Ovary (tissue), 9 donors: Measurements from ENCODE around the gene OR1I1. TPM values are rescaled to one million over a fixed set of nuclear protein-coding genes. Genes with fewer than 3 reads are reported as not detected.
A peak's percentile ranks its signal among the peaks of the same experiment; 100 is the strongest.

ENCODE experiments used
- DNase-seq, 5 donors: peaks; one replicate each; pipeline ENCODE4 v3.0.0-alpha.2; 2019 to 2020
- H3K27ac ChIP-seq, 2 donors: fragments of 200-600 bp; one replicate each; pipeline versions ENCODE4 v1.5.1 to v1.8.0; 2019 to 2022
- H3K27me3 ChIP-seq: fragments of 200-600 bp; one replicate; pipeline ENCODE4 v1.8.0; 2022
- H3K36me3 ChIP-seq: fragments of 200-600 bp; sonication (generic); one replicate; pipeline ENCODE4 v1.5.1; 2019
- H3K4me1 ChIP-seq: one replicate; pipeline ENCODE4 v1.8.1; 2013; ENCODE audit warnings: mild to moderate bottlenecking, moderate library complexity; ENCODE audit not compliant: insufficient read depth
- H3K4me3 ChIP-seq: fragments of 200-600 bp; sonication (generic); one replicate; pipeline ENCODE4 v1.5.1; 2017
- H3K9me3 ChIP-seq, 2 donors: fragments of 200-600 bp in 1 of 2; sonication (generic) in 1 of 2; one replicate each; pipeline versions ENCODE4 v1.5.1 to v1.8.1; 2013 to 2019; ENCODE audit warnings: mild to moderate bottlenecking in 1 of 2, moderate library complexity in 1 of 2
- CTCF ChIP-seq, 3 donors: fragments of 450-650 bp in 2 of 3; fragments of 200-600 bp in 1 of 3; IDR thresholded peaks; one replicate each; pipeline versions ENCODE4 v1.5.1 to v1.8.0; 2016 to 2022; ENCODE audit warnings: antibody characterized with exemption in 3 of 3, mild to moderate bottlenecking in 1 of 3
- EP300 ChIP-seq: sonication (generic); formaldehyde crosslinking; IDR thresholded peaks from one replicate; pipeline ENCODE4 v1.6.1; 2017; ENCODE audit warnings: antibody characterized with exemption
- POLR2A ChIP-seq: fragments of 450-650 bp; IDR thresholded peaks from one replicate; pipeline ENCODE4 v1.6.1; 2017; ENCODE audit warnings: antibody characterized with exemption, mild to moderate bottlenecking, moderate library complexity
- WGBS, 3 donors: extraction: QIAGEN DNeasy Blood & Tissue Kit in 1 of 3; methylation state at CpG; one replicate each; pipeline versions ENCODE4 v1.1.5 to v1.1.7; 2013 to 2017; 5-methylcytosine and 5-hydroxymethylcytosine counted together
- intact Hi-C, 4 donors: fragments of 100-400 bp; cut with DNase I; formaldehyde crosslinking; loops; one replicate each; pipeline versions ENCODE4 v1.11.0 to v1.15.1; 2022 to 2023
- polyA plus RNA-seq, 2 donors: library from polyadenylated mRNA; stranded (reverse); fragments of 200-250 nt in 1 of 2; fragments of 350-450 nt in 1 of 2; fragmentation: Illumina TruSeq in 1 of 2; extraction: RNeasy Lipid Tissue Mini Kit (QIAGEN cat#74804) in 1 of 2; gene quantifications; one replicate each; pipeline ENCODE4 v1.2.3, GENCODE V29; 2013 to 2014
- total RNA-seq, 7 donors: library from RNA; depleted of rRNA in 2 of 7; stranded (reverse); fragments of >200 nt in 2 of 7; fragmentation: NEBNext Ultra II Directional in 3 of 7; extraction: Animal tissue kit (Norgen Biotek cat#: 25700) in 3 of 7; gene quantifications; one replicate each; pipeline versions ENCODE4 v1.1.0 to v1.2.4, GENCODE V29; 2016 to 2023
- donor health status: DM: no; HTN: no; CAD: no; lungs with moderate emphysema.
- donor health status: DM: no; HTN: no; CAD: no.
- donor health status: Bipolar disorder and iron deficiency.
- donor health status: DM: yes; HTN: yes; CAD: no.
- donor health status: DM: no; HTN: no; CAD: no.
- donor health status: DM: yes; HTN: yes; CAD: no.

OR1I1 gene
- total and polyA plus RNA-seq, 9 donors, result not detected

- Histone ChIP-seq H3K36me3 (no peaks in the 10 kb centered on the region), H3K27me3 (no peaks in the 10 kb centered on the region), H3K4me1 (peaks cover 10% of the 10 kb centered on the region), H3K9me3 (no peaks in the 10 kb centered on the region), H3K27ac (no peak overlapping the region), H3K4me3 (no peak overlapping the region)
- no peak for DNase-seq
- intact Hi-C loops, result no loop called here
- 92 to 96% (median 95%) methylated on average over 21 of the region's 21 CpGs for WGBS, 3 donors
- TF ChIP-seq CTCF (IDR thresholded peaks at IDR 0.05), result no peak
- TF ChIP-seq EP300, result no peak
- no peak for TF ChIP-seq POLR2A
These were observed 40.5 kb downstream of the OR1I1 start for GRCh38 chr19:15122331-15123030.

- WGBS, 3 donors, result 92% methylated on average over 22 of the region's 22 CpGs
- Histone ChIP-seq H3K4me1 (peaks cover 10% of the 10 kb centered on the region), H3K9me3 (no peaks in the 10 kb centered on the region), H3K27ac (peak overlapping the region in 1 of 2 donors; percentile 94), H3K36me3 (no peaks in the 10 kb centered on the region), H3K4me3 (no peak overlapping the region), H3K27me3 (no peaks in the 10 kb centered on the region)
- intact Hi-C loops, result no loop called here
- peak in 1 of 5 donors; percentile 47 for DNase-seq
- TF ChIP-seq POLR2A (no peak), CTCF (IDR thresholded peaks at IDR 0.05) (no peak), EP300 (no peak)
These were observed 41.2 kb downstream of the OR1I1 start for GRCh38 chr19:15123031-15123890.

GRCh38 chr19:15123900-15124299 is 41.9 kb downstream of the OR1I1 start:
- WGBS, 3 donors, result 16 to 24% (median 19%) methylated on average over 5 of the region's 5 CpGs
- Histone ChIP-seq H3K27ac (peak overlapping the region in 1 of 2 donors; percentile 94), H3K27me3 (no peaks in the 10 kb centered on the region), H3K9me3 (no peaks in the 10 kb centered on the region), H3K4me1 (peaks cover 10% of the 10 kb centered on the region), H3K36me3 (no peaks in the 10 kb centered on the region), H3K4me3 (no peak overlapping the region)
- TF ChIP-seq CTCF (IDR thresholded peaks at IDR 0.05) (no peak), POLR2A (no peak), EP300 (no peak)
- peak in 3 of 5 donors; percentile 42 to 58 (median 48) for DNase-seq
- intact Hi-C loops, result no loop called here

- WGBS, 3 donors, result 2 to 4% (median 2%) methylated on average over 33 of the region's 33 CpGs
- Histone ChIP-seq H3K36me3 (no peaks in the 10 kb centered on the region), H3K27ac (peak overlapping the region; percentile 79 to 94), H3K4me1 (peaks cover 10% of the 10 kb centered on the region), H3K9me3 (no peaks in the 10 kb centered on the region), H3K27me3 (no peaks in the 10 kb centered on the region), H3K4me3 (peak overlapping the region; percentile 89)
- no peak for TF ChIP-seq EP300
- no peak for TF ChIP-seq CTCF (IDR thresholded peaks at IDR 0.05)
- TF ChIP-seq POLR2A, result no peak
- DNase-seq, result no peak
- intact Hi-C loops, result no loop called here
These were observed 42.7 kb downstream of the OR1I1 start for GRCh38 chr19:15124572-15125231.
